ENCODE data around the gene CNN3. TPM values are rescaled to one million over a fixed set of nuclear protein-coding genes. Genes with fewer than 3 reads are reported as not detected.

Gene CNN3
- polyA plus RNA-seq, 1 of the 3 experiments (the other 2 are of a cell fraction): 204 TPM

Other genes starting within 250 kb of the CNN3 start
- 2.6 and 4.4 TPM in 2 replicates for gene SLC44A3, start 106.8 kb downstream of the CNN3 start, polyA plus RNA-seq (2012; rRNA removed)
- gene ALG14, start 145.8 kb upstream of the CNN3 start, polyA plus RNA-seq (2012; rRNA removed): 2.5 and 2.6 TPM in 2 replicates
- gene TLCD4, start 190.2 kb upstream of the CNN3 start, polyA plus RNA-seq (2012; rRNA removed): 0.69 and 0.96 TPM in 2 replicates